HG02885 (cell line): Measurements from ENCODE around the gene GSTM5.
"Not testable (repeated sequence)": the region's sequence is repeated elsewhere in the genome, so short reads cannot be mapped to it uniquely, and the experiment has no call there.

Source experiments
- ATAC-seq: cut with Tn5 transposase; IDR thresholded peaks from one replicate; pipeline ENCODE4 v1.9.1; 2021; ENCODE audit warnings: mild to moderate bottlenecking; ENCODE audit not compliant: unreplicated experiment, poor library complexity

Gene GSTM5

DNA sequence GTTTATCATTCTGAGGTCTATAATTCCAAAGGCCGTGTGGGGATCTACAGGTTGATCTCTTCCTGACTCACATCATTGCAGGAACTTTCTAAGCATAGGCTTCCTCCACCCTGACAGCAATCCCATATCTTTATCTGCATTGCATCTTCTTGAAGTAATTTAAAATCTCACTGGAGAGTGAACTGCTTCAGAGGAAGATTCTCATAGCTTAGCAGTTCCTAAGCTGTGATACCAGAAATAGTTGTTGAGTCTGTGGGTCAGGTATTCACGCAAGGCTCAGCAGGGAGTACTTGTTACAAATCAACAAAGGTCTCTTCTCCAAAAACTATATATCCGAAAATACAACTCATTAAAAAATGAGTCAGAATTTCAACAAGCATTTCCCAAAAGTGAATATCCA, 16.9 kb upstream of the GSTM5 start:
- ATAC-seq: not testable (repeated sequence)

DNA sequence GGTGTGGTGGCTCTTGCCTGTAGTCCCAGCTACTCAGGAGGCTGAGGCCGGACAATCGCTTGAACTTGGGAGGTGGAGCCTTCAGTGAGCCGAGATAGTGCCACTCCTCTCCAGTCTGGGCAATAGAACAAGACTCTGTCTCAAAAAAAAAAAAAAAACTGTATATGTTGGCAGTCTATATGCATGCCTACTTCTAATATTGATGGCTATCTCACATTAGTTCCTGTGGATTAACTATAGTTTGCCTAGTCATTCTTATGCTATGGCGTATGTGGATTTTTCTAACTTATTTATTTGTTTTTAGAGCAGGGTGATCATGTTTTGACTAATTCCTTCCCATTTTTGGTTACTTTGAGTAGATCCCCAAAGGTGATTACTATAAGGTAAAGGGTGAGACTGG, 15.0 kb upstream of the GSTM5 start:
- ATAC-seq: no peak

DNA sequence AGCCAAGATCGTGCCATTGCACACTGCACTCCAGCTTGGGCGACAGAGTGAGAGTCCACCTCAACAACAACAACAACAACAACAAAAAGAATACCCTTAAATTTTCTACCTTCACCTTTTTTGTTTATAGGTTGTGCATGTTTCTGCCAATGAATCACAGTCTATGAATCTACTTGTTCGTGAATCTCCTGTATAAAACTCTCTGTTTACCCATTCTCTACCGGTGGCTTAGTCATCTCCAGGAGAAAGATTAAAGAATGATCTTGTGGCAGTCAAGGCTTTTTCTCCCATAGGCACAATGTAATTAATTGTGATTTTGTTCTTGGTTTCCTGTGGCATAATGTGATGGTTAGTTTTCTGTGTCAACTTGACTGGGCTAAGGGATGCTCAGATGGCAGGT, 14.2 kb upstream of the GSTM5 start:
- ATAC-seq: not testable (repeated sequence)

DNA sequence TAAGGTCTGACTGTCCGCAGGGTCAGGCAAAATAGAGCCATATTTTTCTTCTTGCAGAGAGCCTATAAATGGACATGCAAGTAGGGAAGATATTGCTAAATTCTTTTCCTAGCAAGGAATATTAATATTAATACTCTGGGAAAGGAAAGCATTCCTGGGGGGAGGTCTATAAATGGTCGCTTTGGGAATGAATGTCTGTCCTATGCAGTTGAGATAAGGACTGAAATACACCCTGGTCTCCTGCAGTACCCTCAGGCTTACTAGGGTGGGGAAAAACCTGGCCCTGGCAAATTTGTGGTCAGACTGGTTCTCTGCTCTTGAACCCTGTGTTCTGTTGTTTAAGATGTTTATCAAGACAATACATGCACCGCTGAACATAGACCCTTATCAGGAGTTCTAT, 9.1 kb upstream of the GSTM5 start:
- not testable (repeated sequence) for ATAC-seq

DNA sequence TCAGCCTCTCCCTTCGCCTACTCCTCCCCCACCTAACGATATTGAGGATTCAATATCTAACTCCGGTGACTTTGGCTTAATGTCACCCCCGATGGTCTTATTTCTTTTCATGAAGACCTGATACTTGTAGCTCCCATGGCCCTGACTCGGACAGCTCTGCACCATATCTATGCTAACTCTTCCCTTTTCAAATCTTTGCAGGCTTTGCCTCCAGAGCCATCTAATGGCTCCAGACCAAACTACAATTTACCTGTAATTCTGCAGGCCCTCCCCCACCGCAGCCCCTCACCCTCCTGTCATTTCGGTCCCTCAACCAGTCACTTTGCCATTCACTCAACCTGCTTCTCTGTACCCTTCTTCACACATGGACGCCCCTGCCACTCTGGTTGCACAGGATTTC, 7.9 kb upstream of the GSTM5 start:
- no peak for ATAC-seq

DNA sequence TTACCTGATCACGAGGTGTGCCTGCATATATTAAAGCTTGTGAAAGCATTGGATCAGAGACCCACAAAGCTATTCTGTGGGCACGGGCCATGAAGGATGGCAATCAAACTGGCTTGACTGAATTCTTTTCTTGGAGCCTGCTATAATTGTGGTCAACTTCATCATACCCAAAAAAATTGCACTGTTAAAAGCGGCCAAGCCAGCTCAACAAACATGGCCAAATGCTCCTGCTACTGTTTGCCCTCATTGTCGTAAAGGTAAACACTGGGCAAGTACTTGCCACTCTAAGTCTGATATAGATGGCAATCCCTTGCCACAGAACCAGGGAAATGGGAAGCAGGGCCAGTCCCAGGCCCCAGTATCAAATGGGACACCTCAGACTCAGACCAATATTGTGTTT, 6.6 kb upstream of the GSTM5 start:
- ATAC-seq: no peak

DNA sequence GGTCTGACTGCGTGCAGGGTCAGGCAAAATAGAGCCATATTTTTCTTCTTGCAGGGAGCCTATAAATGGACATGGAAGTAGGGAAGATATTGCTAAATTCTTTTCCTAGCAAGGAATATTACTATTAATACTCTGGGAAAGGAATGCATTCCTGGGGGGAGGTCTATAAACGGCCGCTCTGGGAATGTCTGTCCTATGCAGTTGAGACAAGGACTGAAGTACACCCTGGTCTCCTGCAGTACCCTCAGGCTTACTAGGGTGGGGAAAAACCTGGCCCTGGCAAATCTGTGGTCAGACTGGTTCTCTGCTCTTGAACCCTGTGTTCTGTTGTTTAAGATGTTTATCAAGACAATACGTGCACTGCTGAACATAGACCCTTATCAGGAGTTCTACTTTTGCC, 3.1 kb upstream of the GSTM5 start:
- ATAC-seq: not testable (repeated sequence)

DNA sequence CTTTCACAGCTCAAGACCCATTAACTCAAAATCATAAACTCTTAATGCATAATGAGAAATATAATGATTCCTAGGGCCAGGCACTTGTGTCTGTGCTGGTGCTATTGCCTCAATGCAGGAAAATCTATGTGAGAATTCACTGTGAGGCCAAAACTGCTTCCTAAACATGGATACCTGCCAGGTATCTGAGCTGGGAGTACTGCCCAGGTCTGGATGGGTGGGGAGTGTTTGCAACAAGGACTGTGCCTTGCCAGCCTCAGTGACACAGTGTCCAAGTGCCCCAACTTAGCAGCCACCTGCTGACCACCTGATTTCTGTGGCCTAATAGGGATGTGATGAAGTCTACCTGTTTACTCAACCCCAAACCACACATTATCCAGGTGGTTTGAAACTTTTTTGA, 2.2 kb upstream of the GSTM5 start:
- not testable (repeated sequence) for ATAC-seq

DNA sequence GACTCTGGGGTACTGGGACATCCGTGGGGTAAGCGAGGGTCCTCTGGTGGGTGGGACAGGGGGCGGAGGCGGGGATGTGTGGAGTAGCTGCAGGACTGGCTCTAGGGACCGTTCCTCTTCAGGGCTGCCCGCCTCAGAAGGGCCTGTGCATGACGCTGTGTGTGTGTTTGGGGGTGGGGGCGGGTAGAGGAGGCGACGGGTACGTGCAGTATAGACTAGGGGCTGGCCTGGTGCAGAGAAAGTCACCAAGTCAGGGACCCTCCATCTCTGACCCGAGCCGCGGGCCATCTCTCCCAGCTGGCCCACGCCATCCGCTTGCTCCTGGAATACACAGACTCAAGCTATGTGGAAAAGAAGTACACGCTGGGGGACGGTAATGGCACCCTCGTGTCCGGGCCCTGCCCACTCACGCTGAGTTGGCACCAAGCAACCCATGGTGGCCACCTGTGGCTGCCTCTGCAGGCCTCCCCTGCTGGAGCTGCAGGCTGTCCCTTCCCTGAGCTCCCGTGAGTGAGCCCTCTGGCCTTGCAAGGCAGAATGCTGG, 342 bp downstream of the GSTM5 start:
- ATAC-seq: no peak

DNA sequence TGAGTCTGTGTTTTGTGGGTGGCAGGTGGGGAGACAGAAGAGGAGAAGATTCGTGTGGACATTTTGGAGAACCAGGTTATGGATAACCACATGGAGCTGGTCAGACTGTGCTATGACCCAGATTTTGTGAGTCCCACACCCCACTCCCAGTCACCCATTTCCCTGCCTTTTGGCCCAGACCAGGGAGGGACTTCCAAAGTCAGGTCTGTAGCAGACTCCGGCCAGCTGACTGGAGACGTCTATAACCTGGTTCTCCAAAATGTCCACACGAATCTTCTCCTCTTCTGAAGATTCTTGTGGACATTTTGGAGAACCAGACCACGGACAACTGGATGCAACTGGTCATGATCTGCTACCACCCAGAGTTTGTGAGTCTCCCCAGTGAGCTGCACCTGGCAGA, 1.6 kb downstream of the GSTM5 start:
- ATAC-seq: no peak

DNA sequence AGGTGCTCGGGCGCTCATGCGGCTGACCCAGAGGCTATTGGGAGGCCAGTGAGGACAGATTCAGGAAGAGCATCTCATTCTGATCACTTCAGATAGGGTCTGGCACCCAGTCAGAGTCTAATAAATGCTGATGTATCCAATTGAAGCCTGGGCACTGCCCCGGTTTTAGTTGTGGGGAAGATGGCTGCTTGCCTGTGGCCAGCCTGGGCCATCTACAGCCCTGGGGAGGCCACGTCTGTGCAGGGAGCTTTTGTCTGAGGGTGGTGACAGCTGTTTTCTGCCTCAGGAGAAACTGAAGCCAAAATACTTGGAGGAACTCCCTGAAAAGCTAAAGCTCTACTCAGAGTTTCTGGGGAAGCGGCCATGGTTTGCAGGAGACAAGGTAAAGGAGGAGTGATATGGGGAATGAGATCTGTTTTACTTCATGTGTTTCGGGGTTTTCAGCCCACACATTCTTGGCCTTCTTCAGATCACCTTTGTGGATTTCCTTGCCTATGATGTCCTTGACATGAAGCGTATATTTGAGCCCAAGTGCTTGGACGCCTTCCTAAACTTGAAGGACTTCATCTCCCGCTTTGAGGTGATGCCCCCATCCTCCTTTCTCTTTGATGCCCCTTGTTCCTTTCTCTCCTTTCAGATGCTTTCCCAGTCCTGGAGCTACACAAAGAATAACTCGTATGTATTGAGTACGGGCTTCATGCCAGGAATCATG, 2.8 kb downstream of the GSTM5 start:
- ATAC-seq: no peak

DNA sequence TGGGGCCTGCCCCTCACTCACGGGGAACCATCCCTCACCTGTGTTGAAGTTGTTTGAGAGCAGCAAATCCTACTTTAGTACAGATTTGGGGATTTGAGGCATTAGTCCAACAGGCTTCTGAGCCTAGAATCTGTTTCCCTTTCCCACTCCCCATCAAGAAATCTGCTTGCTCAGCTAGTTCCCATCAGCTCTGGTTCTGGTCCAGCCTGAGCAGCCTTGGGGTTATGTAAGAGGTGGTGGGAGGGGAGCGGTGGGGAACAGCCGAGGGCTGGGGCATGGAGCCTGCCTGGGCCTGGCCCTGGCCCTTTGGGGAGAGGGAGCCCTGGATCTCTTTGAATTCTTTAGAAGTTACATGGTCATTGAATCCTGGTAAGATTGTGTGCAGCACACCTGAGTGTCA, 4.1 kb downstream of the GSTM5 start:
- no peak for ATAC-seq

DNA sequence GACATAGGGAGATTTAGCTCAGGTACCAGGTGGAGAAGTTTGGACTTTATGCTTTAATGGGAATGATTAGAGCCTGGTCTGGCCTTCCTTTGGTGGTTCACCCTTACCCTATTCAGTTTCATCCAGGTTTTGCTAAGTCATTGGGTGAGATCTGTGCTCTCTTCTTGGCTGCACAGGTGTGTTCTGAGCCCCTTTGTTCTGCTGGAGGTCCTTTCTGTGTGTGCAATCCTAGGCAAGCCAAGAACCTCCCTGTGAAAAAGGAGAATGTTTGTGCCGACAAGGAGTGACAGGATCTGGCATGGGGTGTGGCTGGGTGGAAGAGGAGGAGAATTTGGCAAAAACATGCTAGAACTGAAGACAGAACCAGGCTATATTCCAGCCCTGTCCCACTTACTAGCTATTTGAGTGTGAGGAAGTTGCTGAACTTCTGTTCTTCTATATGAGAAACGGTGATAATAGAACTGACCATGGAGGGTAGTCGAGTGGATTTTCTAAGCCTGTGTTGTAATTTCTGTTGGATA, 4.6 kb downstream of the GSTM5 start:
- no peak for ATAC-seq

DNA sequence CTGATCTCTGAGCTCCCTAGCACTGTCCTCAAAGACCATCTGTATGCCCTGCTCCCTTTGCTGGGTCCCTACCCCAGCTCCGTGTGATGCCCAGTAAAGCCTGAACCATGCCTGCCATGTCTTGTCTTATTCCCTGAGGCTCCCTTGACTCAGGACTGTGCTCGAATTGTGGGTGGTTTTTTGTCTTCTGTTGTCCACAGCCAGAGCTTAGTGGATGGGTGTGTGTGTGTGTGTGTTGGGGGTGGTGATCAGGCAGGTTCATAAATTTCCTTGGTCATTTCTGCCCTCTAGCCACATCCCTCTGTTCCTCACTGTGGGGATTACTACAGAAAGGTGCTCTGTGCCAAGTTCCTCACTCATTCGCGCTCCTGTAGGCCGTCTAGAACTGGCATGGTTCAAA, 5.7 kb downstream of the GSTM5 start:
- ATAC-seq: no peak

DNA sequence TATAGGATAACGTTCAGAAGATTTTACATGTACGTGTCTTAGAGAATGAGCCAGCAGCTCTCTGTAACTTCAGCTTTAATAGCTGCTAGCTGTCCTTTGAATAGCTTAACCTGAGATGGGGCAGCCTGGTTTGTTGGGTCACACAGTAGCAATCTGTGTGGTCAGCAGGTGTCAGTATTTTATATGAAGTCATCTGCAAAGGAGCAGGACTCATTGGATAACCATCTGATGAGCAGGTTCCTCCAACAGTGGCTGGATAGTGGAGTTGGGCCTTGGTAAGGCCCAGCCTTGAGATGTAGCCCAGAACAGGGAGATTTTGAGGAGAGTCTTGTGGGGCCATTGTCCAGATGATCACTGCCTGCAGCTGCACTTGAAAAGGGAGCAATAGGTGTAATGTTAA, 6.4 kb downstream of the GSTM5 start:
- ATAC-seq: no peak

DNA sequence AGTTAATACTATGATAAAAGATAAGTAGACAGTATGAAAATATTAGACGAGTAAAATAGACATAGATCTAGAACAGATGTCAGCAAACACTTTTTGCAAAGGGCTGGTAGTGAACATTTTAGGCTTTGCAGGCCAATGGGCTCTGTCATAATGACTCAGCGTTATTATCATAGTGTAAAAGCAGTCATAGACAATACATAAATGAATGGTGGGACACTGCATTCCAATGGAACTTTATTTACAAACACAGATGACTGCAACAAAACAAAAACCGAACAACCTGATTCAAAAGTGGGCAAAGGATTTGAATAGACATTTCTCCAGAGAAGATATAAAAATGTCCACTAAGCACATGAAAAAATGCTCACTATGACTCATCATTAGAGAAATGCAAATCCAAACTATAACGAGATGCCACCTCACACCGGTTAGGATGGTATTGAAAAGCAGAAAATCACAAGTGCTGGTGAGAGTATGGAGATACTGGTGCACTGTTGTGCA, 7.3 kb downstream of the GSTM5 start:
- no peak for ATAC-seq

DNA sequence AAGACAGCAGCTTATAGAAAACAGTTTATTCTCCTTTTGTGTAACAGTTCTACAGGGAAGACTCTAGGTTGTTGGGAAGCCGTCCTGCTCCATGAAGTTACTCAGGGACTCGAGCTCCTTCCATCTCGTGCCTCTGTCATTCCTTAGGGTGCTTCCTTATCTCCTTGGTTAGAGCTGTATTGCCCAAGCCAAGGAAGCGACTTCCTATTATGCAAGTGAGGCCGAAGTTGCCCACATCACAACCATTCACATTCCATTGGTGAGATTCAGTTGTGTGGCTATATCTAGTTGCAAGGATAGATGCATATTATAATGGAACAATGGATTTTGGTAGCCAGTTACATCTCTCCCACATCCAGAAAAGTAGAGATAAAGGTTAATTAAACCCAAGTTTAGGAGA, 9.0 kb downstream of the GSTM5 start:
- no peak for ATAC-seq

DNA sequence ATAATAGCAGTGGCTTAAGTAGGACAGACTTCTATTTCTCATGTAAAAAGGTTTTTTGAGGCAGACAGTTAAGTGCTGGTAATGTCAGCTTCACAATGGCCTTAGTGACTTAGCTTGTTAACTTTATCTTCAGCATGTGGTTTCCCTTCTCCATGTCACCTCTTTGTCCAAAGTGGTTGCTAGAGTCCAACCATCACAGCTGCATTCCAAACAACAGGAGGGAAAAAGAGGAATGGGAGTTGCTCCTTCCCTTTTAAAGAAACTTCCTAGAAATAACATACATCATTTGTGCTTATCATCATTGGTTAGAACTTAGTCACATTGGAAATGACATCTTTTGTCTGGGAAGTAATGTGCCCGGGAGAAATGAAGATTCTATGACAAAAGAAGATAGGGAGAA, 9.9 kb downstream of the GSTM5 start:
- ATAC-seq: no peak

DNA sequence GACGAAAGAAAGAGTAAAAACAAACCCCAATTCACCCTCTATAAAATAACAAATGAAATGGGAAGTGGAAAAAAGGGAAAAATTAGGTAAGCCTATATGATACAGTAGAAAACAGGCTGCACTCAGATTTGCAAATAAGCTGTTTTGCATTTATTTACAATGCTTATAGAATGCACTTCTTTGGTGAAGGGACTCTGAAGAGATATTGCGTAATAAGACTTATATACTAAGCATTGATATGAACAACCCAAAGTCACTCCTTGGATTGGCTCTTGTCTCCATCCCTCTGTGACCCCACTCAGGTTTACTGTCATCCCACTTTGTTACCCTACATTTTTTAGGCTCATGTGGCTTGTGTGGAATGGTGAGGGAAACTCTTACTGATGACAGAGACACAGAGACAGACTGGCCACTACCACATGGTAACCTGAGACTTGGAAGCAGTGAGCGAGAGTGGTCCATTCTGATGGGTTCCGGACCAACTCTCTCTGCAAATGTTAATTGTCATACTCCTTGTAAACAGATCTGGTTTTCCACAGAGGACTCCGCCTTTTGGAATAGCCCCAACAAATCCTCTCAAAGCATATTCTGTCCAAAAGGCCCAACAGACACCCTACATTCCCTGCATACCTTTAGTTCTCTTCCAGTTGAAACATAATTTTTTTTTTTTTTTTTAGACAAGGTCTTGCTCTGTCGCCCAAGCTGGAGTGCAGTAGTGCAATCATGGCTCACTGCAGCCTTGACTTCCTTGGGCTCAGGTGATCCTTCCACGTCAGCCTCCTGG, 11.0 kb downstream of the GSTM5 start:
- ATAC-seq: no peak

DNA sequence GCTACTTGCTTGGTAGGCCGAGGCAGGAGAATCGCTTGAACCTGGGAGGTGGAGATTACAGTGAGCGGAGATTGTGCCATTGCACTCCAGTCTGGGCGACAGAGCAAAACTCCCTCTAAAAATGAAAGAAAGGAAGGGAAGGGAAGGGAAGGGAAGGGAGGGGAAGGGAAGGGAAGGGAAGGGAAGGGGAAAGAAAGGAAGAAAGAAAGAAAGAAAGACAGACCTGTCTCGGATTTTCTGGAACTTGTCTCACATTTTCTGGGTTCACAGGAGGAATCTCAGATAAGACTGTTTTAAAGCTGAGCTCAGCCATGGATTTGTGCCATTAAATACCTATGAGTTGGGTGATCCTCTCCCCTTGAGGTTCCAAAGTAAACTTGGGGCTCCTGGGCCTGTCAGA, 12.9 kb downstream of the GSTM5 start:
- no peak for ATAC-seq

DNA sequence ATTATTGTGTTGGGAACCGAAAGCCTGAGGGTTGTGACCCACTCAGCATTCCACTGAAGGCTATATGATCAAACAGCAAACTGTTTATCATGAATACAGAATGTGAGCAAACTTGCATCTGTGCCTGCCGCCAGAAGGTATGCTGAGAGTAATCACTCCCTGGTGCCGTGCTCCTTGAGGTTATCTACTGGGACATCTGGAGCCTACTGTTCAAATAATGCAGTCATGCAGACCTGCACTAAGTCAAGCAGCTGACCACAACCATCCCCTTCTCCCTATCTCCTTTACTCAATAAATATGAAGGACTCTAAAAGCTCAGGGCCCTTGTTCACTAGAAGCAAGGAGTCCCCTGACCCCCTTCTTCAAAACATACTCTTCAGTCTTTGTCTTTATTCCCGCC, 13.5 kb downstream of the GSTM5 start:
- no peak for ATAC-seq
